NCI-H69 (cell line): ENCODE results near the gene GLIS1.

Source experiments
- DNase-seq: peaks from one replicate; lab custom pipeline; 2025; lab: John Stamatoyannopoulos, UW

Gene GLIS1

GRCh38 chr1:53617851-53618499 lies 121.0 kb downstream of the GLIS1 start:
- no peak for DNase-seq

- no peak for DNase-seq
Observed at GRCh38 chr1:53617382-53617781, 121.6 kb downstream of the GLIS1 start.

GRCh38 chr1:53616927-53617326 lies 122.0 kb downstream of the GLIS1 start:
- no peak for DNase-seq

GRCh38 chr1:53616511-53616910 lies 122.5 kb downstream of the GLIS1 start:
- no peak for DNase-seq

GRCh38 chr1:53615101-53615500 lies 123.9 kb downstream of the GLIS1 start:
- DNase-seq: no peak

- DNase-seq: peak; percentile 23
Observed at GRCh38 chr1:53614231-53615021, 124.5 kb downstream of the GLIS1 start.

- DNase-seq: no peak
Observed at GRCh38 chr1:53608676-53609075, 130.3 kb downstream of the GLIS1 start.

- no peak for DNase-seq
Observed at GRCh38 chr1:53608071-53608470, 130.9 kb downstream of the GLIS1 start.

- DNase-seq: peak; percentile 7
Observed at GRCh38 chr1:53606651-53607051, 132.3 kb downstream of the GLIS1 start.

GRCh38 chr1:53606197-53606596 lies 132.8 kb downstream of the GLIS1 start:
- DNase-seq: no peak

- DNase-seq: no peak
Observed at GRCh38 chr1:53605181-53605580, 133.8 kb downstream of the GLIS1 start.

- peak; percentile 15 for DNase-seq
Observed at GRCh38 chr1:53604291-53604919, 134.6 kb downstream of the GLIS1 start.

- DNase-seq: no peak
Observed at GRCh38 chr1:53603431-53603830, 135.5 kb downstream of the GLIS1 start.

GRCh38 chr1:53601867-53602775 lies 136.8 kb downstream of the GLIS1 start:
- no peak for DNase-seq

- DNase-seq: no peak
Observed at GRCh38 chr1:53601031-53601745, 137.8 kb downstream of the GLIS1 start.

- peak; percentile 40 for DNase-seq
Observed at GRCh38 chr1:53600561-53600960, 138.4 kb downstream of the GLIS1 start.

GRCh38 chr1:53600001-53600400 lies 139.0 kb downstream of the GLIS1 start:
- no peak for DNase-seq

GRCh38 chr1:53599481-53599880 lies 139.5 kb downstream of the GLIS1 start:
- DNase-seq: no peak

GRCh38 chr1:53598966-53599365 lies 140.0 kb downstream of the GLIS1 start:
- no peak for DNase-seq

GRCh38 chr1:53595906-53596305 lies 143.1 kb downstream of the GLIS1 start:
- no peak for DNase-seq

GRCh38 chr1:53594391-53595180 lies 144.4 kb downstream of the GLIS1 start:
- DNase-seq: no peak
